Fibroblast of lung (primary cell): ENCODE measurements around the gene POU2F2. TPM values are rescaled to one million over a fixed set of nuclear protein-coding genes. Genes with fewer than 3 reads are reported as not detected.

Experiments used
- DNase-seq, 2 donors: peaks; one replicate each; pipeline versions ENCODE4 v3.0.0 to v3.0.0-alpha.2; 2010; ENCODE audit warnings: low read depth in 2 of 2
- H2AFZ ChIP-seq: 2 replicates; pipeline ENCODE4 v1.5.1; 2012; ENCODE audit warnings: low read length, control low read depth, inconsistent platforms
- H3K27ac ChIP-seq: 2 replicates; pipeline ENCODE4 v1.5.1; 2011; ENCODE audit warnings: low read length, control low read depth; ENCODE audit not compliant: insufficient read depth
- H3K27me3 ChIP-seq: 2 replicates; pipeline ENCODE4 v1.5.1; 2011; ENCODE audit warnings: mild to moderate bottlenecking, low read length; ENCODE audit not compliant: control insufficient read depth, insufficient read depth
- H3K36me3 ChIP-seq: 2 replicates; pipeline ENCODE4 v1.5.1; 2011; ENCODE audit warnings: low read length; ENCODE audit not compliant: control insufficient read depth, insufficient read depth
- H3K4me1 ChIP-seq: 2 replicates; pipeline ENCODE4 v1.5.1; 2011; ENCODE audit warnings: low read length; ENCODE audit not compliant: control insufficient read depth, insufficient read depth; ENCODE audit errors: extremely low read depth
- H3K4me2 ChIP-seq: 2 replicates; pipeline ENCODE4 v1.5.1; 2011; ENCODE audit warnings: low read length, control low read depth; ENCODE audit not compliant: insufficient read depth; ENCODE audit errors: extremely low read depth
- H3K4me3 ChIP-seq, 4 experiments: fragments of 200-600 bp in 1 of 4; sonication (generic) in 1 of 4; replicated peaks in 1 of 4; 2 replicates each; pipeline ENCODE4 v1.5.1; 2011 to 2016; ENCODE audit warnings: low read length in 4 of 4, low read depth in 3 of 4, mild to moderate bottlenecking in 3 of 4, control low read depth in 2 of 4, inconsistent platforms in 1 of 4, mixed read lengths in 1 of 4; ENCODE audit not compliant: insufficient read depth in 1 of 4; ENCODE audit errors: control extremely low read depth in 1 of 4
- H3K79me2 ChIP-seq: 2 replicates; pipeline ENCODE4 v1.5.1; 2012; ENCODE audit warnings: mild to moderate bottlenecking, low read length, inconsistent platforms; ENCODE audit not compliant: control insufficient read depth, insufficient read depth
- H3K9ac ChIP-seq: 2 replicates; pipeline ENCODE4 v1.5.1; 2011; ENCODE audit warnings: mild to moderate bottlenecking, low read length, control low read depth; ENCODE audit not compliant: insufficient read depth
- H3K9me3 ChIP-seq: 2 replicates; pipeline ENCODE4 v1.5.1; 2012; ENCODE audit warnings: low read depth, low read length; ENCODE audit not compliant: control insufficient read depth, insufficient read depth
- H4K20me1 ChIP-seq: 2 replicates; pipeline ENCODE4 v1.5.1; 2011; ENCODE audit warnings: low read length; ENCODE audit not compliant: control insufficient read depth, insufficient read depth; ENCODE audit errors: extremely low read depth
- CTCF ChIP-seq, 2 donors: IDR thresholded peaks in 1 of 2; conservative IDR thresholded peaks in 1 of 2; 1 replicate in 1 of 2; 2 replicates in 1 of 2; pipeline ENCODE4 v1.5.1; 2011 to 2012; ENCODE audit warnings: low read length in 2 of 2, control low read depth in 1 of 2, inconsistent platforms in 1 of 2, low read depth in 1 of 2, mild to moderate bottlenecking in 1 of 2
- EZH2 ChIP-seq: IDR thresholded peaks from 2 replicates; pipeline ENCODE4 v1.5.1; 2012; ENCODE audit warnings: low read length, control low read depth, mild to moderate bottlenecking; ENCODE audit errors: missing control alignments
- polyA plus RNA-seq, 2 donors: library from polyadenylated mRNA; depleted of rRNA in 1 of 2; stranded (reverse) in 1 of 2; unstranded in 1 of 2; fragments of >200 nt; gene quantifications; 2 replicates each; pipeline ENCODE4 v1.2.1, GENCODE V29; 2011 to 2012; ENCODE audit warnings: missing spikeins in 1 of 2
- total RNA-seq: library from RNA; depleted of rRNA; stranded (reverse); fragments of >200 nt; gene quantifications from 2 replicates; pipeline ENCODE4 v1.2.1, GENCODE V29; 2014

Gene POU2F2
- total and polyA plus RNA-seq, 2 donors (not counting 1 experiment from before 2014, with no cell fraction given): 0.17 to 0.31 TPM

- Histone ChIP-seq H3K27ac (no peak overlapping the region), H3K27me3 (peaks cover 62% of the 10 kb centered on the region), H3K9ac (no peak overlapping the region), H3K79me2 (no peaks in the 10 kb centered on the region), H3K36me3 (no peaks in the 10 kb centered on the region), H3K9me3 (no peaks in the 10 kb centered on the region), H3K4me1 (peaks cover 2% of the 10 kb centered on the region), H3K4me2 (peak overlapping the region; percentile 95), H4K20me1 (no peaks in the 10 kb centered on the region), H3K4me3 (peak overlapping the region in 2 of 4 experiments; percentile 25 to 60), H2AFZ (no peak overlapping the region)
- DNase-seq: peak; percentile 69 to 86
- TF ChIP-seq CTCF (conservative IDR thresholded peaks at IDR 0.05 in 1 of 2, IDR thresholded peaks at IDR 0.05 in 1 of 2; ENCODE audit: low read depth in 1 of 2, low read length in 2 of 2): peak; percentile 20 to 32
- TF ChIP-seq EZH2: no peak
Measured at GRCh38 chr19:42176990-42177685, 44.9 kb upstream of the POU2F2 start.

GRCh38 chr19:42176649-42176989 is 44.4 kb upstream of the POU2F2 start:
- Histone ChIP-seq H3K4me1 (peaks cover 2% of the 10 kb centered on the region), H3K79me2 (no peaks in the 10 kb centered on the region), H3K27me3 (peaks cover 61% of the 10 kb centered on the region), H3K4me2 (peak overlapping the region; percentile 95), H4K20me1 (no peaks in the 10 kb centered on the region), H3K4me3 (peak overlapping the region; percentile 48 to 63 (median 54)), H3K36me3 (no peaks in the 10 kb centered on the region), H3K9me3 (no peaks in the 10 kb centered on the region), H3K9ac (no peak overlapping the region), H2AFZ (peak overlapping the region; percentile 75), H3K27ac (no peak overlapping the region)
- no peak for TF ChIP-seq CTCF (conservative IDR thresholded peaks at IDR 0.05 in 1 of 2, IDR thresholded peaks at IDR 0.05 in 1 of 2; ENCODE audit: low read depth in 1 of 2, low read length in 2 of 2)
- TF ChIP-seq EZH2: no peak
- DNase-seq: no peak

- Histone ChIP-seq H3K9ac (no peak overlapping the region), H3K9me3 (no peaks in the 10 kb centered on the region), H3K79me2 (no peaks in the 10 kb centered on the region), H4K20me1 (no peaks in the 10 kb centered on the region), H3K4me2 (peak overlapping the region; percentile 95), H3K36me3 (no peaks in the 10 kb centered on the region), H3K27ac (no peak overlapping the region), H3K27me3 (peaks cover 61% of the 10 kb centered on the region), H3K4me3 (peak overlapping the region; percentile 48 to 63 (median 54)), H3K4me1 (peaks cover 2% of the 10 kb centered on the region), H2AFZ (peak overlapping the region; percentile 75)
- DNase-seq: peak; percentile 19 to 31
- TF ChIP-seq CTCF (conservative IDR thresholded peaks at IDR 0.05 in 1 of 2, IDR thresholded peaks at IDR 0.05 in 1 of 2; ENCODE audit: low read depth in 1 of 2, low read length in 2 of 2): no peak
- TF ChIP-seq EZH2: peak; percentile 68
Measured at GRCh38 chr19:42175952-42176648, 43.9 kb upstream of the POU2F2 start.
